ENCODE data around the gene FIGLA. TPM values are rescaled to one million over a fixed set of nuclear protein-coding genes. Genes with fewer than 3 reads are reported as not detected.
"Not testable (repeated sequence)": the region's sequence is repeated elsewhere in the genome, so short reads cannot be mapped to it uniquely, and the experiment has no call there.

Gene FIGLA
- polyA plus RNA-seq, 1 donor, result not detected

- DNase-seq (ENCODE audit: low read depth), result no peak
These were observed 44.1 kb downstream of the FIGLA start for GRCh38 chr2:70746094-70746974.

GRCh38 chr2:70745276-70745825 lies 45.1 kb downstream of the FIGLA start:
- no peak for DNase-seq (ENCODE audit: low read depth)

- DNase-seq (ENCODE audit: low read depth), result no peak
These were observed 46.0 kb downstream of the FIGLA start for GRCh38 chr2:70744397-70744796.

GRCh38 chr2:70743677-70744076 lies 46.8 kb downstream of the FIGLA start:
- DNase-seq (ENCODE audit: low read depth), result no peak

GRCh38 chr2:70743068-70743467 lies 47.4 kb downstream of the FIGLA start:
- no peak for DNase-seq (ENCODE audit: low read depth)

- not testable (repeated sequence) for DNase-seq (ENCODE audit: low read depth)
These were observed 51.0 kb downstream of the FIGLA start for GRCh38 chr2:70739492-70739891.

GRCh38 chr2:70738159-70738558 lies 52.3 kb downstream of the FIGLA start:
- DNase-seq (ENCODE audit: low read depth), result no peak

GRCh38 chr2:70735071-70735470 lies 55.4 kb downstream of the FIGLA start:
- no peak for DNase-seq (ENCODE audit: low read depth)

GRCh38 chr2:70733646-70734180 lies 56.7 kb downstream of the FIGLA start:
- DNase-seq (ENCODE audit: low read depth), result no peak

- DNase-seq (ENCODE audit: low read depth), result no peak
These were observed 57.4 kb downstream of the FIGLA start for GRCh38 chr2:70732766-70733645.

- DNase-seq (ENCODE audit: low read depth), result no peak
These were observed 59.7 kb downstream of the FIGLA start for GRCh38 chr2:70730730-70731129.

GRCh38 chr2:70729647-70730046 lies 60.8 kb downstream of the FIGLA start:
- no peak for DNase-seq (ENCODE audit: low read depth)

GRCh38 chr2:70728128-70728527 lies 62.3 kb downstream of the FIGLA start:
- no peak for DNase-seq (ENCODE audit: low read depth)

Other genes with a start within 250 kb of the FIGLA start
- 0.85 TPM for gene TGFA, start 236.8 kb downstream of the FIGLA start, polyA plus RNA-seq (ENCODE audit: insufficient read length)
- gene ADD2, start 22.4 kb downstream of the FIGLA start, polyA plus RNA-seq (ENCODE audit: insufficient read length), result 1.8 TPM
- gene CLEC4F, start 30.0 kb upstream of the FIGLA start, polyA plus RNA-seq (ENCODE audit: insufficient read length), result 0.24 TPM
- 0.19 TPM for gene CD207, start 45.2 kb upstream of the FIGLA start, polyA plus RNA-seq (ENCODE audit: insufficient read length)
- gene VAX2, start 109.9 kb upstream of the FIGLA start, polyA plus RNA-seq (ENCODE audit: insufficient read length), result 2.8 TPM
- gene ATP6V1B1, start 145.3 kb upstream of the FIGLA start, polyA plus RNA-seq (ENCODE audit: insufficient read length), result 2.1 TPM
- gene ANKRD53, start 188.0 kb upstream of the FIGLA start, polyA plus RNA-seq (ENCODE audit: insufficient read length), result 1.6 TPM
- 34.2 TPM for gene TEX261, start 204.2 kb upstream of the FIGLA start, polyA plus RNA-seq (ENCODE audit: insufficient read length)